GM12878 (cell line): Measurements from ENCODE around the gene EYS. TPM values are rescaled to one million over a fixed set of nuclear protein-coding genes. Genes with fewer than 3 reads are reported as not detected.

Experiments used
- ATAC-seq: fragments of 200-7000 bp; cut with Tn5 transposase; 3 replicates; pipeline ENCODE4 v1.9.1; 2020; ENCODE audit warnings: mild to moderate bottlenecking, moderate library complexity
- BruUV-seq: library from RNA; stranded (reverse); fragments of 400-500 nt; replicated peaks from 2 replicates; lab custom pipeline; 2021; lab: Mats Ljungman, UMichigan
- CTCF ChIA-PET: fragments of 300-600 bp; sonication (Branson Sonifier 250); formaldehyde crosslinking; extraction: SDS; loops from one replicate; lab custom pipeline; 2021; ENCODE audit warnings: inconsistent platforms; lab: Yijun Ruan, JAX
- POLR2A ChIA-PET: fragments of 350-600 bp; formaldehyde crosslinking; extraction: SDS; loops from one replicate; lab custom pipeline; 2021; ENCODE audit warnings: inconsistent platforms; lab: Charles Lee
- RAD21 ChIA-PET: fragments of 300-600 bp; sonication (Branson Sonifier 250); formaldehyde crosslinking; loops from one replicate; lab custom pipeline; 2023; ENCODE audit warnings: antibody characterized with exemption; ENCODE audit not compliant: unreplicated experiment; lab: Charles Lee
- SMC1A ChIA-PET: fragments of 300-600 bp; sonication (Branson Sonifier 250); formaldehyde crosslinking; loops from one replicate; lab custom pipeline; 2023; ENCODE audit not compliant: unreplicated experiment, uncharacterized antibody; lab: Charles Lee
- DNase-seq: peaks from one replicate; pipeline ENCODE4 v3.0.0-alpha.2; 2011; ENCODE audit warnings: low read depth, low spot score
- FAIRE-seq: peaks from 3 replicates; lab custom pipeline; 2011; peaks lifted over from hg19 to GRCh38; lab: Jason Lieb, UNC
- H2AFZ ChIP-seq: 2 replicates; pipeline ENCODE4 v1.6.0; 2011; ENCODE audit warnings: low read depth, low read length, control low read depth; ENCODE audit not compliant: control insufficient read depth
- H3K27ac ChIP-seq: 2 replicates; pipeline ENCODE4 v1.5.1; 2011; ENCODE audit warnings: control low read depth; ENCODE audit not compliant: control insufficient read depth, insufficient read depth
- H3K27me3 ChIP-seq, 2 experiments: replicated peaks in 1 of 2; 2 replicates each; pipeline versions ENCODE4 v1.6.0 to v1.6.1; 2011; ENCODE audit warnings: low read length in 1 of 2; ENCODE audit not compliant: control insufficient read depth in 2 of 2, insufficient read depth in 2 of 2
- H3K36me3 ChIP-seq, 2 experiments: 2 replicates each; pipeline ENCODE4 v1.5.1; 2011; ENCODE audit warnings: low read length in 1 of 2; ENCODE audit not compliant: control insufficient read depth in 2 of 2, insufficient read depth in 2 of 2
- H3K4me1 ChIP-seq: 2 replicates; pipeline ENCODE4 v1.6.1; 2011; ENCODE audit warnings: mild to moderate bottlenecking, low read length, moderate library complexity, mixed read lengths; ENCODE audit not compliant: control insufficient read depth, insufficient read depth
- H3K4me2 ChIP-seq: 2 replicates; pipeline ENCODE4 v1.6.0; 2011; ENCODE audit warnings: control low read depth; ENCODE audit not compliant: control insufficient read depth, insufficient read depth
- H3K4me3 ChIP-seq: fragments of 200-600 bp; sonication (generic); 2 replicates; pipeline ENCODE4 v1.5.1; 2016
- H3K79me2 ChIP-seq: 2 replicates; pipeline ENCODE4 v1.6.0; 2011; ENCODE audit warnings: low read length; ENCODE audit not compliant: control insufficient read depth, insufficient read depth
- H3K9ac ChIP-seq: 2 replicates; pipeline ENCODE4 v1.8.0; 2011; ENCODE audit warnings: low read length, control low read depth, mixed read lengths; ENCODE audit not compliant: control insufficient read depth, insufficient read depth
- H3K9me3 ChIP-seq: replicated peaks from 3 replicates; pipeline ENCODE4 v1.5.1; 2011; ENCODE audit warnings: mild to moderate bottlenecking, low read length; ENCODE audit not compliant: control insufficient read depth, insufficient read depth
- H4K20me1 ChIP-seq: 2 replicates; pipeline ENCODE4 v1.6.0; 2011; ENCODE audit not compliant: control insufficient read depth, insufficient read depth
- RELA ChIP-seq: fragments of 450-650 bp; IDR thresholded peaks from 2 replicates; pipeline ENCODE4 v1.8.0; 2014; ENCODE audit warnings: borderline replicate concordance; ENCODE audit not compliant: partially characterized antibody
- TCF12 ChIP-seq: IDR thresholded peaks from 2 replicates; pipeline ENCODE4 v1.6.1; 2011; ENCODE audit warnings: low read depth, mild to moderate bottlenecking, low read length
- WGBS: methylation state at CpG from one replicate; pipeline ENCODE4 v1.1.6; 2016; ENCODE audit warnings: low lambda C conversion rate; ENCODE audit not compliant: insufficient replicate concordance, insufficient coverage; ENCODE audit errors: missing lambda C conversion rate; 5-methylcytosine and 5-hydroxymethylcytosine counted together
- in situ Hi-C: fragments of 300-500 bp; cut with MboI; formaldehyde crosslinking; loops from 9 replicates; pipeline ENCODE4 v1.14.3; 2018; ENCODE audit warnings: mixed read lengths
- intact Hi-C: fragments of 100-400 bp; cut with micrococcal nuclease; formaldehyde crosslinking; loops from one replicate; pipeline ENCODE4 v1.14.2; 2022; ENCODE audit not compliant: unreplicated experiment
- polyA plus RNA-seq, 11 experiments: library from polyadenylated mRNA; depleted of rRNA in 4 of 11; unstranded in 6 of 11; stranded (reverse) in 5 of 11; fragments of >200 nt; fragmentation: Nextera tagmentation in 4 of 11; fragmentation: Illumina TruSeq in 1 of 11; extraction: Ambion mirVana in 4 of 11; extraction: Trizol in 1 of 11; gene quantifications; 1 replicate in 1 of 11; 2 replicates in 10 of 11; pipeline versions ENCODE4 v1.2.1 to v1.2.3, GENCODE V29; 2011 to 2016; ENCODE audit warnings: inconsistent platforms in 2 of 11, missing spikeins in 2 of 11, low read depth in 1 of 11
- total RNA-seq, 4 experiments: library from RNA; depleted of rRNA in 3 of 4; stranded (reverse); fragments of >200 nt in 3 of 4; fragmentation: Illumina TruSeq in 1 of 4; extraction: Trizol in 1 of 4; gene quantifications; 2 replicates each; pipeline versions ENCODE4 v1.2.1 to v1.2.3, GENCODE V29; 2013 to 2021
- TF ChIP-seq, protein P1 (sequence below): fragments of 450-650 bp; IDR thresholded peaks from 2 replicates; pipeline ENCODE4 v1.6.1; 2014; ENCODE audit warnings: mild to moderate bottlenecking
- TF ChIP-seq, protein P2 (sequence below): fragments of 450-650 bp; IDR thresholded peaks from 2 replicates; pipeline ENCODE4 v1.6.1; 2016; ENCODE audit warnings: mild to moderate bottlenecking
- TF ChIP-seq, protein P3 (sequence below): IDR thresholded peaks from 2 replicates; pipeline ENCODE4 v1.6.1; 2012; ENCODE audit warnings: low read length, inconsistent platforms

Gene EYS
- total and polyA plus RNA-seq, 10 of the 15 experiments (the other 5 are each of a cell fraction or from before 2014, with no cell fraction given), result under 0.01 to 0.14 (median 0.02) TPM; not detected in 1

DNA sequence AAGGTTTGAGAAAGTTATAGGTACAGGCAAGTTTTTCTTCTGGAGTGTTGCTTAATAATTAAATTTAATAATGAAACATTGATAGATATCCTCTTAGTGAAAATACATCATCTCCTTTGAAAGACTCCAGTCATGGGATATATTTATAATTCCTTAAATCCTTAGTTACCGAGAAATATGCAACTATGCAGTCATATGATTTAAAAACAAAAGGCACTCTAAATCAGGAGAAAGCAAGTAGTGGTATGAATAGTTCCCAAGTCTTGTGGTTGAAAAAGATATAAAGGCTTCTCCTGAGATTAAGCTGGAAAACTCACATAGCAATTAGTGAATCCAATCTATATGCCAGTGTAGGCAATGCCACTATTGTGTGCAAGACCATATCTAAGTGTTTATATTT, 475.4 kb downstream of the EYS start (continued):
- TF ChIP-seq, protein P1, sequence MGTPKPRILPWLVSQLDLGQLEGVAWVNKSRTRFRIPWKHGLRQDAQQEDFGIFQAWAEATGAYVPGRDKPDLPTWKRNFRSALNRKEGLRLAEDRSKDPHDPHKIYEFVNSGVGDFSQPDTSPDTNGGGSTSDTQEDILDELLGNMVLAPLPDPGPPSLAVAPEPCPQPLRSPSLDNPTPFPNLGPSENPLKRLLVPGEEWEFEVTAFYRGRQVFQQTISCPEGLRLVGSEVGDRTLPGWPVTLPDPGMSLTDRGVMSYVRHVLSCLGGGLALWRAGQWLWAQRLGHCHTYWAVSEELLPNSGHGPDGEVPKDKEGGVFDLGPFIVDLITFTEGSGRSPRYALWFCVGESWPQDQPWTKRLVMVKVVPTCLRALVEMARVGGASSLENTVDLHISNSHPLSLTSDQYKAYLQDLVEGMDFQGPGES, result no peak
- TF ChIP-seq TCF12, result no peak

DNA sequence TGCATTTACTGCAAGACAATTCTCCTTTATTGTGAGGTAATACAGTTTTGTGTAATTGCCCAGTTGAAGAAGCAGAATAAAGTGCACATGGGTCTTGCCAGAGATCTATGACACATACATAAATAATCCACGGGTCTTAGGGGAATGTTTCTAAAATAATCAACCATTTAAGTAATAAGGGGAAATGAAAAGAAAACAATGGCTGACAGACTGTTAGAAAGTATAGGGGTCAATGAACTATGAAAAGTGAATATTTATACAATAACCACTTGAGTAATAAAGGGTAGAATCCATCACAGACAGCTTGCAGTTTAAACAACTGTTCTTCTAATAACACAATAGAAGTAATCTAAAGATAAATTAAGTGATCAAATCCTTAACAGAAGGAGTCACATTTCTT, 477.2 kb downstream of the EYS start:
- no peaks in the 10 kb centered on the region for H3K36me3 ChIP-seq
- FAIRE-seq, result no peak
- DNase-seq, result no peak
- H3K27me3 ChIP-seq, result no peaks in the 10 kb centered on the region
- H4K20me1 ChIP-seq, result no peaks in the 10 kb centered on the region
- no peak overlapping the region for H3K9ac ChIP-seq
- no peak overlapping the region for H2AFZ ChIP-seq
- intact Hi-C loops (no loop called here), in situ Hi-C loops (no loop called here)
- SMC1A ChIA-PET, result no interaction called here
- RAD21 ChIA-PET, result no interaction called here
- CTCF ChIA-PET, result no interaction called here
- no peaks in the 10 kb centered on the region for H3K79me2 ChIP-seq
- POLR2A ChIA-PET, result no interaction called here
- no peak overlapping the region for H3K4me2 ChIP-seq
- H3K27ac ChIP-seq, result no peak overlapping the region
- H3K4me3 ChIP-seq, result no peak overlapping the region
- H3K9me3 ChIP-seq, result no peaks in the 10 kb centered on the region
- 0% methylated on average over 1 of the region's 1 CpG for WGBS
- BruUV-seq, result no TSS peak
- TF ChIP-seq, protein P2, sequence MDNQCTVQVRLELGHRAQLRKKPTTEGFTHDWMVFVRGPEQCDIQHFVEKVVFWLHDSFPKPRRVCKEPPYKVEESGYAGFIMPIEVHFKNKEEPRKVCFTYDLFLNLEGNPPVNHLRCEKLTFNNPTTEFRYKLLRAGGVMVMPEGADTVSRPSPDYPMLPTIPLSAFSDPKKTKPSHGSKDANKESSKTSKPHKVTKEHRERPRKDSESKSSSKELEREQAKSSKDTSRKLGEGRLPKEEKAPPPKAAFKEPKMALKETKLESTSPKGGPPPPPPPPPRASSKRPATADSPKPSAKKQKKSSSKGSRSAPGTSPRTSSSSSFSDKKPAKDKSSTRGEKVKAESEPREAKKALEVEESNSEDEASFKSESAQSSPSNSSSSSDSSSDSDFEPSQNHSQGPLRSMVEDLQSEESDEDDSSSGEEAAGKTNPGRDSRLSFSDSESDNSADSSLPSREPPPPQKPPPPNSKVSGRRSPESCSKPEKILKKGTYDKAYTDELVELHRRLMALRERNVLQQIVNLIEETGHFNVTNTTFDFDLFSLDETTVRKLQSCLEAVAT, result no peak
- TF ChIP-seq, protein P3, sequence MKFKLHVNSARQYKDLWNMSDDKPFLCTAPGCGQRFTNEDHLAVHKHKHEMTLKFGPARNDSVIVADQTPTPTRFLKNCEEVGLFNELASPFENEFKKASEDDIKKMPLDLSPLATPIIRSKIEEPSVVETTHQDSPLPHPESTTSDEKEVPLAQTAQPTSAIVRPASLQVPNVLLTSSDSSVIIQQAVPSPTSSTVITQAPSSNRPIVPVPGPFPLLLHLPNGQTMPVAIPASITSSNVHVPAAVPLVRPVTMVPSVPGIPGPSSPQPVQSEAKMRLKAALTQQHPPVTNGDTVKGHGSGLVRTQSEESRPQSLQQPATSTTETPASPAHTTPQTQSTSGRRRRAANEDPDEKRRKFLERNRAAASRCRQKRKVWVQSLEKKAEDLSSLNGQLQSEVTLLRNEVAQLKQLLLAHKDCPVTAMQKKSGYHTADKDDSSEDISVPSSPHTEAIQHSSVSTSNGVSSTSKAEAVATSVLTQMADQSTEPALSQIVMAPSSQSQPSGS, result no peak
- TF ChIP-seq RELA, result no peak
- no peaks in the 10 kb centered on the region for H3K4me1 ChIP-seq
- ATAC-seq, result peak; percentile 21; the same call in 1 of the 3 replicates
